HepG2 (cell line): ENCODE measurements around the gene C2. TPM values are rescaled to one million over a fixed set of nuclear protein-coding genes. Genes with fewer than 3 reads are reported as not detected.
A peak's percentile ranks its signal among the peaks of the same experiment; 100 is the strongest.

ENCODE experiments used
- ATAC-seq: fragments of 200-7000 bp; cut with Tn5 transposase; 3 replicates; pipeline ENCODE4 v1.9.1; 2020; ENCODE audit warnings: mild to moderate bottlenecking, moderate library complexity
- BruUV-seq: library from RNA; stranded (reverse); fragments of 400-500 nt; replicated peaks from 2 replicates; lab custom pipeline; 2021; lab: Mats Ljungman, UMichigan
- CTCF ChIA-PET: fragments of 300-600 bp; formaldehyde crosslinking; extraction: SDS; loops from one replicate; lab custom pipeline; 2021; ENCODE audit warnings: low total read pairs, inconsistent platforms, low intra/inter-chr PET ratio; lab: Yijun Ruan, JAX
- POLR2A ChIA-PET: fragments of 350-600 bp; sonication (Branson Sonifier 250); formaldehyde crosslinking; loops from one replicate; lab custom pipeline; 2020; ENCODE audit warnings: antibody characterized with exemption, inconsistent platforms; lab: Yijun Ruan, JAX
- DNase-seq: peaks from one replicate; pipeline ENCODE4 v3.0.0-alpha.2; 2015; ENCODE audit warnings: low spot score
- FAIRE-seq: peaks from 3 replicates; lab custom pipeline; 2011; peaks lifted over from hg19 to GRCh38; lab: Jason Lieb, UNC
- H2AFZ ChIP-seq: one replicate; pipeline ENCODE4 v1.6.1; 2011; ENCODE audit warnings: low read length, inconsistent platforms
- H3K27ac ChIP-seq: fragments of 300-600 bp; 3 replicates; pipeline ENCODE4 v1.8.0; 2011; ENCODE audit warnings: mixed run types, mild to moderate bottlenecking, mixed read lengths, low read length, inconsistent platforms; ENCODE audit not compliant: insufficient read depth; ENCODE audit errors: extremely low read length
- H3K27me3 ChIP-seq, 2 experiments: fragments of 200-600 bp in 1 of 2; 2 replicates in 1 of 2; 3 replicates in 1 of 2; pipeline versions ENCODE4 v1.6.0 to v1.8.0; 2011; ENCODE audit warnings: low read length in 2 of 2, mild to moderate bottlenecking in 2 of 2, moderate library complexity in 2 of 2, inconsistent platforms in 1 of 2; ENCODE audit not compliant: insufficient read depth in 2 of 2, control insufficient read depth in 1 of 2
- H3K36me3 ChIP-seq, 2 experiments: fragments of 200-600 bp in 1 of 2; replicated peaks in 1 of 2; 2 replicates in 1 of 2; 3 replicates in 1 of 2; pipeline versions ENCODE4 v1.5.1 to v1.8.0; 2011; ENCODE audit warnings: low read length in 2 of 2, inconsistent platforms in 1 of 2; ENCODE audit not compliant: insufficient read depth in 2 of 2, control insufficient read depth in 1 of 2
- H3K4me1 ChIP-seq: 2 replicates; pipeline ENCODE4 v1.5.1; 2012; ENCODE audit warnings: low read length, inconsistent platforms; ENCODE audit not compliant: insufficient read depth
- H3K4me2 ChIP-seq: 2 replicates; pipeline ENCODE4 v1.6.0; 2011; ENCODE audit warnings: low read depth, low read length, inconsistent platforms
- H3K4me3 ChIP-seq, 3 experiments: fragments of 200-600 bp in 1 of 3; sonication (generic), shearing (Covaris generic) in 1 of 3; replicated peaks in 1 of 3; 2 replicates each; pipeline ENCODE4 v1.5.1; 2011 to 2016; ENCODE audit warnings: low read length in 3 of 3, inconsistent platforms in 2 of 3, low read depth in 2 of 3, mild to moderate bottlenecking in 2 of 3, control low read depth in 1 of 3, mixed read lengths in 1 of 3; ENCODE audit not compliant: insufficient read depth in 1 of 3
- H3K79me2 ChIP-seq: one replicate; pipeline ENCODE4 v1.6.1; 2011; ENCODE audit warnings: low read length, inconsistent platforms; ENCODE audit not compliant: insufficient read depth
- H3K9ac ChIP-seq: 2 replicates; pipeline ENCODE4 v1.6.0; 2011; ENCODE audit warnings: mild to moderate bottlenecking, low read depth, low read length, inconsistent platforms; ENCODE audit not compliant: insufficient read depth
- H3K9me3 ChIP-seq: 2 replicates; pipeline ENCODE4 v1.5.1; 2012; ENCODE audit warnings: mild to moderate bottlenecking, low read length
- H4K20me1 ChIP-seq: 2 replicates; pipeline ENCODE4 v1.6.0; 2011; ENCODE audit warnings: inconsistent platforms, mild to moderate bottlenecking, low read length, moderate library complexity; ENCODE audit not compliant: insufficient read depth
- AGO2 ChIP-seq: fragments of 200-400 bp; formaldehyde crosslinking; optimal IDR thresholded peaks from 2 replicates; pipeline ENCODE3; 2017; ENCODE audit warnings: mild to moderate bottlenecking, low read depth, low read length, moderate library complexity
- PCBP1 ChIP-seq: fragments of 200-400 bp; formaldehyde crosslinking; IDR thresholded peaks from 2 replicates; pipeline ENCODE4 v1.6.1; 2017; ENCODE audit warnings: mild to moderate bottlenecking, low read depth, low read length, borderline replicate concordance
- RORA ChIP-seq: sonication (generic); formaldehyde crosslinking; IDR thresholded peaks from 2 replicates; pipeline ENCODE4 v1.5.0; 2020; ENCODE audit warnings: mild to moderate bottlenecking, missing genetic modification reagents, moderate library complexity
- STAG1 ChIP-seq: sonication (generic); formaldehyde crosslinking; IDR thresholded peaks from 2 replicates; pipeline ENCODE4 v1.4.0; 2020; ENCODE audit warnings: missing genetic modification reagents
- WGBS: methylation state at CpG from one replicate; pipeline ENCODE4 v1.1.6; 2017; ENCODE audit warnings: low lambda C conversion rate; 5-methylcytosine and 5-hydroxymethylcytosine counted together
- in situ Hi-C: cut with HindIII; loops from 2 replicates; pipeline ENCODE4 v1.10.0; 2017; ENCODE audit warnings: low pct_unique_long_range_greater_than_20kb; ENCODE audit not compliant: extremely low pct_ligation_motif_present
- intact Hi-C: fragments of 100-400 bp; cut with micrococcal nuclease; formaldehyde crosslinking; loops from one replicate; pipeline ENCODE4 v1.10.0; 2022; ENCODE audit not compliant: unreplicated experiment
- polyA plus RNA-seq, 8 experiments: library from polyadenylated mRNA; depleted of rRNA in 3 of 8; stranded (reverse) in 7 of 8; unstranded in 1 of 8; fragments of >200 nt; fragmentation: Illumina TruSeq in 4 of 8; extraction: Trizol in 4 of 8; gene quantifications; 2 replicates each; pipeline versions ENCODE4 v1.2.1 to v1.2.3, GENCODE V29; 2011 to 2016; ENCODE audit warnings: low read depth in 4 of 8, missing spikeins in 1 of 8, mixed read lengths in 1 of 8; ENCODE audit not compliant: insufficient read depth in 1 of 8
- total RNA-seq, 5 experiments: library from RNA; depleted of rRNA; stranded (reverse); fragments of >200 nt; fragmentation: Illumina TruSeq; extraction: Trizol; gene quantifications; 2 replicates each; pipeline ENCODE4 v1.2.3, GENCODE V29; 2016; ENCODE audit warnings: low read depth in 1 of 5
- TF ChIP-seq, protein P1 (sequence below), 2 experiments: fragments of 450-650 bp in 1 of 2; sonication (generic) in 1 of 2; formaldehyde crosslinking in 1 of 2; IDR thresholded peaks; 2 replicates each; pipeline versions ENCODE4 v1.6.1 to v1.8.0; 2016 to 2022; ENCODE audit warnings: antibody characterized with exemption in 1 of 2, mild to moderate bottlenecking in 1 of 2, missing genetic modification reagents in 1 of 2
- TF ChIP-seq, protein P2 (sequence below): sonication (generic); formaldehyde crosslinking; IDR thresholded peaks from 2 replicates; pipeline ENCODE4 v1.5.0; 2020; ENCODE audit warnings: missing genetic modification reagents, mild to moderate bottlenecking, borderline replicate concordance
- TF ChIP-seq, protein P3 (sequence below): sonication (generic); formaldehyde crosslinking; IDR thresholded peaks from 2 replicates; pipeline ENCODE4 v1.4.0; 2020; ENCODE audit warnings: missing genetic modification reagents

The C2 gene
- total and polyA plus RNA-seq, 2 of the 13 experiments (the other 11 are each of a cell fraction or from before 2014, with no cell fraction given): 165 to 307 TPM

DNA sequence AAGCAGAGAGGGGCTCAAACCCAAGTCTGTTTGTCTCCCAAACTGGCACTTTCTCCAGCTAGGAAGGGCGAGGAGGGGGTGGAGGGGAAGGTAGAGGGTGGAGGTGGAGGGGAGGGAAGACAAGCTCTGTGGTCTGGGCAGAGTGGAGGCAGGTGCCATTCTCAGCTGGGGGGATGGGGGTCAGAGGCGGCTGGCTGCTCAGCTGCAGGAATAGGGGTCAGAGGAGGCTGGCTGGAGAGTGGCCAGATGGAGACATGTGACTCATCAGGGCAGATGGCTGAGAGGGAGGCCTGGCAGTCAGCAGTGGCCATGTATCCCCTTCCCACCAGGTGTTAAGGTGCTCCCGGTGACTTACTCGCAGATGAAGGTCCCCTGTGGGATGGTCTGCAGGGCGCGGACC, 45.2 kb upstream of the C2 start:
- Histone ChIP-seq H2AFZ (no peak overlapping the region), H3K9ac (no peak overlapping the region), H3K4me2 (no peak overlapping the region), H3K27me3 (no peaks in the 10 kb centered on the region), H3K9me3 (no peaks in the 10 kb centered on the region), H3K27ac (no peak overlapping the region), H3K36me3 (peaks cover 41 to 71% of the 10 kb centered on the region in 2 experiments), H3K4me3 (no peak overlapping the region), H3K4me1 (peaks cover 14% of the 10 kb centered on the region), H3K79me2 (no peaks in the 10 kb centered on the region), H4K20me1 (no peaks in the 10 kb centered on the region)
- WGBS: 98% methylated on average over 6 of the region's 6 CpGs
- intact Hi-C loops: no loop called here
- ChIA-PET CTCF (no interaction called here), POLR2A (interaction anchor here (0.7 to 0.8 kb wide), 2 partner anchors 17 to 20 kb away, joined by 4 read pairs; partner anchors contain the start of gene NEU1)
- DNase-seq: no peak
- in situ Hi-C loops: no loop called here
- ATAC-seq: no peak
- BruUV-seq: no TSS peak
- FAIRE-seq: no peak
- TF ChIP-seq, protein P1, sequence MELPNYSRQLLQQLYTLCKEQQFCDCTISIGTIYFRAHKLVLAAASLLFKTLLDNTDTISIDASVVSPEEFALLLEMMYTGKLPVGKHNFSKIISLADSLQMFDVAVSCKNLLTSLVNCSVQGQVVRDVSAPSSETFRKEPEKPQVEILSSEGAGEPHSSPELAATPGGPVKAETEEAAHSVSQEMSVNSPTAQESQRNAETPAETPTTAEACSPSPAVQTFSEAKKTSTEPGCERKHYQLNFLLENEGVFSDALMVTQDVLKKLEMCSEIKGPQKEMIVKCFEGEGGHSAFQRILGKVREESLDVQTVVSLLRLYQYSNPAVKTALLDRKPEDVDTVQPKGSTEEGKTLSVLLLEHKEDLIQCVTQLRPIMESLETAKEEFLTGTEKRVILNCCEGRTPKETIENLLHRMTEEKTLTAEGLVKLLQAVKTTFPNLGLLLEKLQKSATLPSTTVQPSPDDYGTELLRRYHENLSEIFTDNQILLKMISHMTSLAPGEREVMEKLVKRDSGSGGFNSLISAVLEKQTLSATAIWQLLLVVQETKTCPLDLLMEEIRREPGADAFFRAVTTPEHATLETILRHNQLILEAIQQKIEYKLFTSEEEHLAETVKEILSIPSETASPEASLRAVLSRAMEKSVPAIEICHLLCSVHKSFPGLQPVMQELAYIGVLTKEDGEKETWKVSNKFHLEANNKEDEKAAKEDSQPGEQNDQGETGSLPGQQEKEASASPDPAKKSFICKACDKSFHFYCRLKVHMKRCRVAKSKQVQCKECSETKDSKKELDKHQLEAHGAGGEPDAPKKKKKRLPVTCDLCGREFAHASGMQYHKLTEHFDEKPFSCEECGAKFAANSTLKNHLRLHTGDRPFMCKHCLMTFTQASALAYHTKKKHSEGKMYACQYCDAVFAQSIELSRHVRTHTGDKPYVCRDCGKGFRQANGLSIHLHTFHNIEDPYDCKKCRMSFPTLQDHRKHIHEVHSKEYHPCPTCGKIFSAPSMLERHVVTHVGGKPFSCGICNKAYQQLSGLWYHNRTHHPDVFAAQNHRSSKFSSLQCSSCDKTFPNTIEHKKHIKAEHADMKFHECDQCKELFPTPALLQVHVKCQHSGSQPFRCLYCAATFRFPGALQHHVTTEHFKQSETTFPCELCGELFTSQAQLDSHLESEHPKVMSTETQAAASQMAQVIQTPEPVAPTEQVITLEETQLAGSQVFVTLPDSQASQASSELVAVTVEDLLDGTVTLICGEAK (IDR thresholded peaks at IDR 0.05): no peak
- TF ChIP-seq, protein P1 (CRISPR knock-in tag; IDR thresholded peaks at IDR 0.05): no peak
- TF ChIP-seq, protein P2, sequence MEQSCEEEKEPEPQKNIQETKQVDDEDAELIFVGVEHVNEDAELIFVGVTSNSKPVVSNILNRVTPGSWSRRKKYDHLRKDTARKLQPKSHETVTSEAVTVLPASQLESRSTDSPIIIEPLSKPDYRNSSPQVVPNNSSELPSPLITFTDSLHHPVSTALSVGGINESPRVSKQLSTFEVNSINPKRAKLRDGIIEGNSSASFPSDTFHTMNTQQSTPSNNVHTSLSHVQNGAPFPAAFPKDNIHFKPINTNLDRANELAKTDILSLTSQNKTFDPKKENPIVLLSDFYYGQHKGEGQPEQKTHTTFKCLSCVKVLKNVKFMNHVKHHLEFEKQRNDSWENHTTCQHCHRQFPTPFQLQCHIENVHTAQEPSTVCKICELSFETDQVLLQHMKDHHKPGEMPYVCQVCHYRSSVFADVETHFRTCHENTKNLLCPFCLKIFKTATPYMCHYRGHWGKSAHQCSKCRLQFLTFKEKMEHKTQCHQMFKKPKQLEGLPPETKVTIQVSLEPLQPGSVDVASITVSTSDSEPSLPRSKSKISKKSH (CRISPR knock-in tag): no peak
- TF ChIP-seq RORA (CRISPR knock-in tag) (no peak), AGO2 (peak; percentile 25), STAG1 (CRISPR knock-in tag) (no peak), PCBP1 (0 out of 2 replicates have a peak, but pooled peaks have one; percentile 57)
- TF ChIP-seq, protein P3, sequence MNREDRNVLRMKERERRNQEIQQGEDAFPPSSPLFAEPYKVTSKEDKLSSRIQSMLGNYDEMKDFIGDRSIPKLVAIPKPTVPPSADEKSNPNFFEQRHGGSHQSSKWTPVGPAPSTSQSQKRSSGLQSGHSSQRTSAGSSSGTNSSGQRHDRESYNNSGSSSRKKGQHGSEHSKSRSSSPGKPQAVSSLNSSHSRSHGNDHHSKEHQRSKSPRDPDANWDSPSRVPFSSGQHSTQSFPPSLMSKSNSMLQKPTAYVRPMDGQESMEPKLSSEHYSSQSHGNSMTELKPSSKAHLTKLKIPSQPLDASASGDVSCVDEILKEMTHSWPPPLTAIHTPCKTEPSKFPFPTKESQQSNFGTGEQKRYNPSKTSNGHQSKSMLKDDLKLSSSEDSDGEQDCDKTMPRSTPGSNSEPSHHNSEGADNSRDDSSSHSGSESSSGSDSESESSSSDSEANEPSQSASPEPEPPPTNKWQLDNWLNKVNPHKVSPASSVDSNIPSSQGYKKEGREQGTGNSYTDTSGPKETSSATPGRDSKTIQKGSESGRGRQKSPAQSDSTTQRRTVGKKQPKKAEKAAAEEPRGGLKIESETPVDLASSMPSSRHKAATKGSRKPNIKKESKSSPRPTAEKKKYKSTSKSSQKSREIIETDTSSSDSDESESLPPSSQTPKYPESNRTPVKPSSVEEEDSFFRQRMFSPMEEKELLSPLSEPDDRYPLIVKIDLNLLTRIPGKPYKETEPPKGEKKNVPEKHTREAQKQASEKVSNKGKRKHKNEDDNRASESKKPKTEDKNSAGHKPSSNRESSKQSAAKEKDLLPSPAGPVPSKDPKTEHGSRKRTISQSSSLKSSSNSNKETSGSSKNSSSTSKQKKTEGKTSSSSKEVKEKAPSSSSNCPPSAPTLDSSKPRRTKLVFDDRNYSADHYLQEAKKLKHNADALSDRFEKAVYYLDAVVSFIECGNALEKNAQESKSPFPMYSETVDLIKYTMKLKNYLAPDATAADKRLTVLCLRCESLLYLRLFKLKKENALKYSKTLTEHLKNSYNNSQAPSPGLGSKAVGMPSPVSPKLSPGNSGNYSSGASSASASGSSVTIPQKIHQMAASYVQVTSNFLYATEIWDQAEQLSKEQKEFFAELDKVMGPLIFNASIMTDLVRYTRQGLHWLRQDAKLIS (CRISPR knock-in tag): no peak
